ENCODE data around the gene TBKBP1. TPM values are rescaled to one million over a fixed set of nuclear protein-coding genes. Genes with fewer than 3 reads are reported as not detected.

TBKBP1 gene
- total and polyA plus RNA-seq, 9 of the 15 experiments (the other 6 are each of a cell fraction or from before 2014, with no cell fraction given) = 0.03 to 15.6 (median 6.8) TPM

- Histone ChIP-seq H3K27ac (ENCODE audit: extremely low read depth, low read depth, low read length) (no peak overlapping the region), H2AFZ (ENCODE audit: low read depth, low read length) (no peak overlapping the region), H3K27me3 (ENCODE audit: control insufficient read depth in 2 of 2, insufficient read depth in 2 of 2, low read length in 2 of 2) (peaks cover 24 to 70% of the 10 kb centered on the region in 2 experiments), H3K9me3 (replicated peaks; ENCODE audit: control insufficient read depth, insufficient read depth, low read depth, low read length) (no peaks in the 10 kb centered on the region), H3K9ac (ENCODE audit: insufficient read depth in 1 of 2, low read depth in 2 of 2, low read length in 2 of 2) (peak overlapping the region in 1 of 2 experiments; percentile 23; a peak in 1 of 4 replicates), H3K4me1 (replicated peaks in 1 of 2; ENCODE audit: control insufficient read depth in 2 of 2, insufficient read depth in 2 of 2, low read length in 2 of 2) (peaks cover 0 to 23% of the 10 kb centered on the region in 2 experiments; a peak in 2 of 5 replicates), H3K79me2 (ENCODE audit: control insufficient read depth, insufficient read depth, low read length) (no peaks in the 10 kb centered on the region), H3K9me1 (ENCODE audit: control insufficient read depth, insufficient read depth, low read length) (no peaks in the 10 kb centered on the region), H3K36me3 (ENCODE audit: control insufficient read depth, insufficient read depth, low read length) (no peaks in the 10 kb centered on the region), H3K4me2 (ENCODE audit: insufficient read depth, low read length) (no peak overlapping the region), H3K4me3 (no peak overlapping the region), H4K20me1 (replicated peaks; ENCODE audit: control insufficient read depth, insufficient read depth, low read length) (peaks cover 16% of the 10 kb centered on the region)
- no peak for FAIRE-seq
- in situ Hi-C loops (cut with MboI) (no loop called here), intact Hi-C loops (cut with micrococcal nuclease) (no loop called here)
- POLR2A ChIA-PET = interaction anchor here (0.6 kb wide), 3 partner anchors 86 to 554 kb away, joined by 3 to 4 read pairs (median 3); no protein-coding TSS in a partner anchor
- no peak for DNase-seq (ENCODE audit: extremely low read depth in 1 of 4, low spot score in 3 of 4)
- CTCF ChIA-PET (ENCODE audit: low intra/inter-chr PET ratio) = no interaction called here
- TF ChIP-seq JUN (IDR thresholded peaks at IDR 0.05; ENCODE audit: borderline replicate concordance, low read depth, low read length) = no peak
- no peak for TF ChIP-seq JUN (CRISPR knock-in tag; IDR thresholded peaks at IDR 0.05; ENCODE audit: borderline replicate concordance)
- no peak for TF ChIP-seq CREB5 (CRISPR knock-in tag; IDR thresholded peaks at IDR 0.05)
- no peak for TF ChIP-seq PHF21A (IDR thresholded peaks at IDR 0.05; ENCODE audit: borderline replicate concordance, low read depth)
- no peak for TF ChIP-seq PHB (CRISPR knock-in tag; IDR thresholded peaks at IDR 0.05)
- TF ChIP-seq GATAD2A (IDR thresholded peaks at IDR 0.05) = no peak
- TF ChIP-seq CBFB (CRISPR knock-in tag; IDR thresholded peaks at IDR 0.05) = no peak
- no peak for ATAC-seq
- BruUV-seq (replicated peaks) = no TSS peak
- 0% methylated on average over 7 of the region's 8 CpGs for WGBS (ENCODE audit: insufficient coverage, low coverage, missing lambda C conversion rate)
These were observed 35.5 kb downstream of the TBKBP1 start for GRCh38 chr17:47729476-47729875.
